ENCODE data around the gene IQCN. TPM values are rescaled to one million over a fixed set of nuclear protein-coding genes. Genes with fewer than 3 reads are reported as not detected.

The IQCN gene
- total and polyA plus RNA-seq, 4 donors = 0.19 to 2.4 (median 0.53) TPM

DNA sequence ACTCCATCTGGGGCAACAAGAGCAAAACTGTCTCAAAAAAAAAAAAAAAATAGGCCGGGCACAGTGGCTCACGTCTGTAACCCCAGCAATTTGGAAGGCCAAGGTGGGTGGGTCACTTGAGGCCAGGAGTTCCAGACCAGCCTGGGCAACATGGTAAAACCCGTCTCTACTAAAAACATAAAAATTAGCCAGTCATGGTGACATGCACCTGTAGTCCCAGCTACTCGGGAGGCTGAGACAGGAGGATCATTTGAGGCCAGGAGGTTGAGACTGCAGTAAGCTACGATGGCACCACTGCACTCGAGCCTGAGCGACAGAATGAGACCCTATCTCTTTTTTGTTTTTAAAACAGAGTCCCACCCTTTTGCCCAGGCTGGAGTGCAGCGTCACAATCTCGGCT is 3.9 kb downstream of the IQCN start:
- peaks cover 0 to 27% (median 8%) of the 10 kb centered on the region in 4 donors for H3K36me3 ChIP-seq (ENCODE audit: control insufficient read depth in 4 of 4, insufficient read depth in 3 of 4, low read depth in 1 of 4, low read length in 3 of 4)
- H3K9ac ChIP-seq (ENCODE audit: low read depth in 1 of 2, low read length in 2 of 2) = no peak overlapping the region
- H3K27ac ChIP-seq (ENCODE audit: low read depth in 1 of 2, low read length in 2 of 2) = no peak overlapping the region
- peaks cover 3 to 11% (median 10%) of the 10 kb centered on the region in 4 donors for H3K4me1 ChIP-seq (ENCODE audit: control insufficient read depth in 4 of 4, insufficient read depth in 4 of 4, low read length in 3 of 4)
- no peak for DNase-seq (ENCODE audit: low spot score)
- H3K9me3 ChIP-seq (ENCODE audit: control insufficient read depth in 4 of 4, low read length in 3 of 4) = no peaks in the 10 kb centered on the region
- WGBS = 93% methylated on average over 9 of the region's 9 CpGs
- TF ChIP-seq SP1 (IDR thresholded peaks at IDR 0.05) (no peak), GABPA (IDR thresholded peaks at IDR 0.05 in 1 of 2, conservative IDR thresholded peaks at IDR 0.05 in 1 of 2) (no peak), FOXA1 (IDR thresholded peaks at IDR 0.05) (no peak), TAF1 (conservative IDR thresholded peaks at IDR 0.05) (no peak)
- TF ChIP-seq, protein P1, sequence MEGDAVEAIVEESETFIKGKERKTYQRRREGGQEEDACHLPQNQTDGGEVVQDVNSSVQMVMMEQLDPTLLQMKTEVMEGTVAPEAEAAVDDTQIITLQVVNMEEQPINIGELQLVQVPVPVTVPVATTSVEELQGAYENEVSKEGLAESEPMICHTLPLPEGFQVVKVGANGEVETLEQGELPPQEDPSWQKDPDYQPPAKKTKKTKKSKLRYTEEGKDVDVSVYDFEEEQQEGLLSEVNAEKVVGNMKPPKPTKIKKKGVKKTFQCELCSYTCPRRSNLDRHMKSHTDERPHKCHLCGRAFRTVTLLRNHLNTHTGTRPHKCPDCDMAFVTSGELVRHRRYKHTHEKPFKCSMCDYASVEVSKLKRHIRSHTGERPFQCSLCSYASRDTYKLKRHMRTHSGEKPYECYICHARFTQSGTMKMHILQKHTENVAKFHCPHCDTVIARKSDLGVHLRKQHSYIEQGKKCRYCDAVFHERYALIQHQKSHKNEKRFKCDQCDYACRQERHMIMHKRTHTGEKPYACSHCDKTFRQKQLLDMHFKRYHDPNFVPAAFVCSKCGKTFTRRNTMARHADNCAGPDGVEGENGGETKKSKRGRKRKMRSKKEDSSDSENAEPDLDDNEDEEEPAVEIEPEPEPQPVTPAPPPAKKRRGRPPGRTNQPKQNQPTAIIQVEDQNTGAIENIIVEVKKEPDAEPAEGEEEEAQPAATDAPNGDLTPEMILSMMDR (IDR thresholded peaks at IDR 0.05; ENCODE audit: low read depth, low read length, missing input control) = no peak
- H3K4me3 ChIP-seq (ENCODE audit: low read depth in 1 of 3, low read length in 3 of 3) = no peak overlapping the region
- no peaks in the 10 kb centered on the region for H3K27me3 ChIP-seq (ENCODE audit: control insufficient read depth in 4 of 4, insufficient read depth in 4 of 4, low read length in 3 of 4)

DNA sequence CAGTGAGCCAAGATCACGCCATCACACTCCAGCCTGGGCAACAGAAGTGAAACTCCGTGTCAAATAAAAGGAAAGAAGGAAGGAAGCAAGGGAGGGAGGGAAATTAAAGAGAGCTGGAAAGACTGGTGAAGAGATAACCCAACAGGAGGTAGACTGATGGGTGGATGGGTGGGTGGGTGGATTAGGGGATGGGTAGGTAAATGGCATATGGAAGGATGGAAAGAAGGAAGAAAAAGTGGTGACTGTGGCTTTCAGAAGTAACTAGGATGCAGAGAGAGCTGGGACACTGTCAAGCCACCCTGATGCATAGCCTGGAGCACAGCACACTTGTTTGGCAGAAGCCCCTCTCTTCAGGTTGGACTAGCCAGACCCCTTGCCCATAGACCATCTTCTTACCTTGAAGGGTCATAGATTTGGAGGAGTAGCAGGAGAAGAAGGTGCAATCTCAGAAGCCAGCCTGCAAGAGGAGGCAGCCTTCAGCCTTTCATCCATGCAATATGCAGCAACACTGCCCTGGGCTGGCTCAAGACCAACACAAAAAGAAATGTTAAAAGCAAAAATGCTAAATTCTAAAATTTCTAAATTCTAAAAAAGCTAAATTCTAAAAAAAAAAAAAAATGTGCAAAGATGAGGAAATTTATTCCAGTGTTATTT is 5.1 kb downstream of the IQCN start:
- H3K4me3 ChIP-seq (ENCODE audit: low read depth in 1 of 3, low read length in 3 of 3) = no peak overlapping the region
- H3K27me3 ChIP-seq (ENCODE audit: control insufficient read depth in 4 of 4, insufficient read depth in 4 of 4, low read length in 3 of 4) = no peaks in the 10 kb centered on the region
- H3K4me1 ChIP-seq (ENCODE audit: control insufficient read depth in 4 of 4, insufficient read depth in 4 of 4, low read length in 3 of 4) = no peaks in the 10 kb centered on the region
- no peak for DNase-seq (ENCODE audit: low spot score)
- no peak for TF ChIP-seq HNF4G (IDR thresholded peaks at IDR 0.05)
- no peak for TF ChIP-seq RAD21 (IDR thresholded peaks at IDR 0.05)
- TF ChIP-seq YY1 (IDR thresholded peaks at IDR 0.05) = no peak
- TF ChIP-seq, protein P1 (IDR thresholded peaks at IDR 0.05; ENCODE audit: low read depth, low read length, missing input control) = no peak
- no peak for TF ChIP-seq JUND (IDR thresholded peaks at IDR 0.05)
- TF ChIP-seq RXRA (IDR thresholded peaks at IDR 0.05) = no peak
- TF ChIP-seq FOXA2 (IDR thresholded peaks at IDR 0.05) = no peak
- no peak for TF ChIP-seq TAF1 (conservative IDR thresholded peaks at IDR 0.05)
- no peak for TF ChIP-seq HNF4A (conservative IDR thresholded peaks at IDR 0.05)
- TF ChIP-seq, protein P2, sequence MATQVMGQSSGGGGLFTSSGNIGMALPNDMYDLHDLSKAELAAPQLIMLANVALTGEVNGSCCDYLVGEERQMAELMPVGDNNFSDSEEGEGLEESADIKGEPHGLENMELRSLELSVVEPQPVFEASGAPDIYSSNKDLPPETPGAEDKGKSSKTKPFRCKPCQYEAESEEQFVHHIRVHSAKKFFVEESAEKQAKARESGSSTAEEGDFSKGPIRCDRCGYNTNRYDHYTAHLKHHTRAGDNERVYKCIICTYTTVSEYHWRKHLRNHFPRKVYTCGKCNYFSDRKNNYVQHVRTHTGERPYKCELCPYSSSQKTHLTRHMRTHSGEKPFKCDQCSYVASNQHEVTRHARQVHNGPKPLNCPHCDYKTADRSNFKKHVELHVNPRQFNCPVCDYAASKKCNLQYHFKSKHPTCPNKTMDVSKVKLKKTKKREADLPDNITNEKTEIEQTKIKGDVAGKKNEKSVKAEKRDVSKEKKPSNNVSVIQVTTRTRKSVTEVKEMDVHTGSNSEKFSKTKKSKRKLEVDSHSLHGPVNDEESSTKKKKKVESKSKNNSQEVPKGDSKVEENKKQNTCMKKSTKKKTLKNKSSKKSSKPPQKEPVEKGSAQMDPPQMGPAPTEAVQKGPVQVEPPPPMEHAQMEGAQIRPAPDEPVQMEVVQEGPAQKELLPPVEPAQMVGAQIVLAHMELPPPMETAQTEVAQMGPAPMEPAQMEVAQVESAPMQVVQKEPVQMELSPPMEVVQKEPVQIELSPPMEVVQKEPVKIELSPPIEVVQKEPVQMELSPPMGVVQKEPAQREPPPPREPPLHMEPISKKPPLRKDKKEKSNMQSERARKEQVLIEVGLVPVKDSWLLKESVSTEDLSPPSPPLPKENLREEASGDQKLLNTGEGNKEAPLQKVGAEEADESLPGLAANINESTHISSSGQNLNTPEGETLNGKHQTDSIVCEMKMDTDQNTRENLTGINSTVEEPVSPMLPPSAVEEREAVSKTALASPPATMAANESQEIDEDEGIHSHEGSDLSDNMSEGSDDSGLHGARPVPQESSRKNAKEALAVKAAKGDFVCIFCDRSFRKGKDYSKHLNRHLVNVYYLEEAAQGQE (IDR thresholded peaks at IDR 0.05) = no peak
- no peak for TF ChIP-seq GABPA (IDR thresholded peaks at IDR 0.05 in 1 of 2, conservative IDR thresholded peaks at IDR 0.05 in 1 of 2)
- H3K36me3 ChIP-seq (ENCODE audit: control insufficient read depth in 4 of 4, insufficient read depth in 3 of 4, low read depth in 1 of 4, low read length in 3 of 4) = peaks cover 0 to 33% (median 8%) of the 10 kb centered on the region in 4 donors
- H3K27ac ChIP-seq (ENCODE audit: low read depth in 1 of 2, low read length in 2 of 2) = no peak overlapping the region
- no peak overlapping the region for H3K9ac ChIP-seq (ENCODE audit: low read depth in 1 of 2, low read length in 2 of 2)
- H3K9me3 ChIP-seq (ENCODE audit: control insufficient read depth in 4 of 4, low read length in 3 of 4) = no peaks in the 10 kb centered on the region
- WGBS = 80% methylated on average over 2 of the region's 2 CpGs
